Measurements from ENCODE around the gene ZACN.

ZACN gene

DNA sequence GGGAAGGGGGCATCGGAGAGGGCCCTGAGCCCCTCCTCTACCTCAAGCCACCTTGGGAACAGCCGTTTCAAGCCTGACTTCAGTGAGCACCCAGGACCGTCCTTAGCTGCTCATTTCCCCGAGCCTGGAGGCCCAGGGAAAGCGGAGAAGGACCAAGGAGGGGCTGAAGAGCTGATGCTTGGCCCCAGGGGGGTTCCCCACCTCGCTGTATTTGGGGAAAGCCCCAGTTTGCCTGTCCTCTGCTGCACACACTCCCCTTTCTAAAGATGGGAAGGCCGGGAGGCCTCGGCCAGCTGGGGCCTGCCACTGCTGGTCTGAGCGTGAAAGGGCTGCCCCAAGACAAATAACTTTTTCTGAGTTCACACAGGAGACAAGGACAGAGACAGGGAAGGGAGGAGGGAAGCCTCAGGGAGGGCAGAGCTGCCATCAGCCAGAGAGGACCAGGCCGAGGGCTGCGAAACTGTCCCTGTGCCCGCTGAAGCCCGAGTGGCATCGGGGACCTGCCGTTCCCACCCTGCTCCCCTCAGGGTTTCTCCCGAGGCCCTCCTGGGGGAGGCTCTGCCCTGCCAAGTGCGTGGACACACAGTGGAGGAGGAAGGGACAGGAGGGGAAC lies 11.6 kb downstream of the ZACN start:
- TF ChIP-seq, protein P1, sequence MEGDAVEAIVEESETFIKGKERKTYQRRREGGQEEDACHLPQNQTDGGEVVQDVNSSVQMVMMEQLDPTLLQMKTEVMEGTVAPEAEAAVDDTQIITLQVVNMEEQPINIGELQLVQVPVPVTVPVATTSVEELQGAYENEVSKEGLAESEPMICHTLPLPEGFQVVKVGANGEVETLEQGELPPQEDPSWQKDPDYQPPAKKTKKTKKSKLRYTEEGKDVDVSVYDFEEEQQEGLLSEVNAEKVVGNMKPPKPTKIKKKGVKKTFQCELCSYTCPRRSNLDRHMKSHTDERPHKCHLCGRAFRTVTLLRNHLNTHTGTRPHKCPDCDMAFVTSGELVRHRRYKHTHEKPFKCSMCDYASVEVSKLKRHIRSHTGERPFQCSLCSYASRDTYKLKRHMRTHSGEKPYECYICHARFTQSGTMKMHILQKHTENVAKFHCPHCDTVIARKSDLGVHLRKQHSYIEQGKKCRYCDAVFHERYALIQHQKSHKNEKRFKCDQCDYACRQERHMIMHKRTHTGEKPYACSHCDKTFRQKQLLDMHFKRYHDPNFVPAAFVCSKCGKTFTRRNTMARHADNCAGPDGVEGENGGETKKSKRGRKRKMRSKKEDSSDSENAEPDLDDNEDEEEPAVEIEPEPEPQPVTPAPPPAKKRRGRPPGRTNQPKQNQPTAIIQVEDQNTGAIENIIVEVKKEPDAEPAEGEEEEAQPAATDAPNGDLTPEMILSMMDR (conservative IDR thresholded peaks at IDR 0.05; ENCODE audit: low read length) = no peak
- DNase-seq (ENCODE audit: low read depth) = no peak
- H3K4me3 ChIP-seq (ENCODE audit: low read length) = no peak overlapping the region

DNA sequence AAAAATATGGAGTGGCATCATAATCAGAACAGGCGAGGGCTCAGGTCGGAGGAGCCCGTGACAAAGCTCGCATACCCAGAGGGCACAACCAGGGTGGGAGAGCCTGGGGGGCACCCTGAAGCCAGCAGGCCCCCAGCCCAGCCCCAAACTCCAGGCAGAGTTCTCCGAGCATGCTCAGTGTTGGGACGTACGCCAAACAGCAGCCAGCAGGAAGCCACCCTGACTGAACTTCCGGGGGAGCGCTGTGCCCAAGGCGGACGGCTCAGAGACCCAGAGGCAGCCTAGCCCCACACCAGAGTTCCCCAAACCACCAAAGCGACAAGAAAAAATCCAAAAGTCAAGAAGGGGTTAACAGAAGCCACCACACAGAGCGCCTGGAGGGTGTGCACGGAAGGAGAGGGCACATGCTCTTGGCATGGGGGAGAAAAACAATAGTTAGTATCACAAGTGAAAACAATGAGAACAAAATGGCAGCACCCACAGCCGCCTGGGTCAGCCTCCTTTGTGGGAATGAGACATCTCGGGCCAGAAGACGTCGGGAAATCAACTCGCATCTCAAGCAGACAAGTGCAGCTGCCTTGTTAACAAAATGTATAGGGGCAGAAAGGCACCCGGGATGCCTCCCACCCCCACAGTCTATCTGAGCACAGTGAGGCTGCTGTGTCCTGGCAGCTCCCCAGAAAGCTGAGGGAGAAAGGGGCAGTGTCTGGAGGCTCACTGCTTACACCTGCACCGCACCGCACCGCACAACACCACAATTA lies 12.7 kb downstream of the ZACN start:
- TF ChIP-seq, protein P1 (conservative IDR thresholded peaks at IDR 0.05; ENCODE audit: low read length) = no peak
- no peak overlapping the region for H3K4me3 ChIP-seq (ENCODE audit: low read length)
- no peak for DNase-seq (ENCODE audit: low read depth)

DNA sequence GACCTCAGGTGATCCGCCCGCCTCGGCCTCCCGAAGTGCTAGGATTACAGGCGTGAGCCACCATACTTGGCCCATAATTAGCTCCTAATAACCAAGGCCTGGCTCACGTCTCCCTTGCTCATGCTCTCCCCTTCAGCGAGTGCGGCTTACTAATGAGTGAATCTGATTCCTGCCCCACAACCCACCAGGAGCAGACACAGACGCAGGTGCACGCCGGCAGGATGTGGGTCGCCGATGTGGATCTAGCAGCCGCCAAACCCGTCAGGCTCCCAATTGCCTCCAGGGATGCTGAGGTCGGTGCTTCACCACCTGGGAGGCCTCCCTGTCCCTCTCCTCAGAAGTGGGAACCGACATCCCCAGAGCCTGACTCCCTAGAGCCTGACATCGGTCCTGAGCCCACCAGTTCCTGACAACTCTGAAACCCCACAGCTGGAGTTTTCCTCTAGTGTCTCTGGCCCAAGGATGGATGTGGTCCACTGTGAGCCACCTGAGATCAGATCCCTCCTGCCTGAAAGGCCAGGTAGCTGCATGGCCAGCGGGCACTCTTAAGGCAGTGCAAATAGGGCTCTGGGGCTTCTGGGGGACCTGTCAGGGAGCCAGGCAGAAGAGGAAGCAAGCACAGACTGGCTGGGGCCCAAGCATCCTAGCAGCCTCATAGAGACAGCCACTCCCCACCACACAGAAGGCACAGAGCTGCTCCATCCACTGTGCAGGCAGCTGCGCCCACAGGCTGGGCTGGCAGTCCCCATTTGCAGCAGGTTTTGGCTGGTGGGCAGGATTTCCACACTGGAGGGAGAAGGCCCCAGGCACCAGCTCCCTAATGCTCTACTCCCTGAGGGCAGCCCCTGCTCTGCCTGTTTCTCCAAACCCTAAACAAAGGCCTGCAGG lies 13.8 kb downstream of the ZACN start:
- H3K4me3 ChIP-seq (ENCODE audit: low read length) = no peak overlapping the region
- no peak for DNase-seq (ENCODE audit: low read depth)
- TF ChIP-seq, protein P1 (conservative IDR thresholded peaks at IDR 0.05; ENCODE audit: low read length) = no peak

DNA sequence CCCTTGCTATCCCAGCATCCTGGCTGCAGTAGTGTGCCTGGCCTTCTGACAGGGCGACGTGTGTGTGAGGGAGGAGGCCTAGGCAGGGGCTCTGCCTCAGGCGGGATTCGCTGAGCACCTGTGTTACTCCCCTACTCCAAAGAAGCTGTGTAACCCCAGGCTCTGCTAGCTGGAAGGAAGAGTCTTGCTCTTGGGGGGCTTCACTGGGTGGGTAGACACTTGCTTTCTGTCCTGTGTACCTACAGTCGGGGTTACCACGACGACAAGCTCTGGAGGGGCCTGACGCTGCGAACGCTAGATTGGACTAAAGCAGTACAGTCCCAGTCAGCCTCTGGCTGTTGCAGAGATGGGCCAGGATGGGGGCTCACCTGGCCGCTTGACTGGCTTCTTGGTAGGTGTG lies 15.1 kb downstream of the ZACN start:
- H3K4me3 ChIP-seq (ENCODE audit: low read length) = no peak overlapping the region
- no peak for DNase-seq (ENCODE audit: low read depth)
- TF ChIP-seq, protein P1 (conservative IDR thresholded peaks at IDR 0.05; ENCODE audit: low read length) = no peak

DNA sequence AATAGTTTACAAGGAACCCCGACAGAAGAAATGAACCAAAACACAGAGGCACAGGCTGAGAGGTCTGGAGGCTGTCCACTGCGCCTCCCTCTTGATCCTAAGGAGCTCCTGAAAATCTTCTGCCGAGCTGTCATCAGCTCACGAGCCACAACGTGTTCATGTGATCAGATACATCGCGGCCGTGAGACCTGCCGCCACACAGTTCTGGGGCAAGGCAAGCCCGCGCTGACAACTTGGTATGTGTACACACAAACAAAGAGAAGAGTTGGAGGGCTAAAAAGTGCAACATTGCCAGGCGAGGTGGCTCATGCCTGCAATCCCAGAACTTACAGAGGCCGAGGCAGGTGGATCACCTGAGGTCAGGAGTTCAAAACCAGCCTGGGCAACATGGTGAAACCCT lies 17.0 kb downstream of the ZACN start:
- DNase-seq (ENCODE audit: low read depth) = no peak
- TF ChIP-seq, protein P1 (conservative IDR thresholded peaks at IDR 0.05; ENCODE audit: low read length) = no peak
- H3K4me3 ChIP-seq (ENCODE audit: low read length) = no peak overlapping the region

DNA sequence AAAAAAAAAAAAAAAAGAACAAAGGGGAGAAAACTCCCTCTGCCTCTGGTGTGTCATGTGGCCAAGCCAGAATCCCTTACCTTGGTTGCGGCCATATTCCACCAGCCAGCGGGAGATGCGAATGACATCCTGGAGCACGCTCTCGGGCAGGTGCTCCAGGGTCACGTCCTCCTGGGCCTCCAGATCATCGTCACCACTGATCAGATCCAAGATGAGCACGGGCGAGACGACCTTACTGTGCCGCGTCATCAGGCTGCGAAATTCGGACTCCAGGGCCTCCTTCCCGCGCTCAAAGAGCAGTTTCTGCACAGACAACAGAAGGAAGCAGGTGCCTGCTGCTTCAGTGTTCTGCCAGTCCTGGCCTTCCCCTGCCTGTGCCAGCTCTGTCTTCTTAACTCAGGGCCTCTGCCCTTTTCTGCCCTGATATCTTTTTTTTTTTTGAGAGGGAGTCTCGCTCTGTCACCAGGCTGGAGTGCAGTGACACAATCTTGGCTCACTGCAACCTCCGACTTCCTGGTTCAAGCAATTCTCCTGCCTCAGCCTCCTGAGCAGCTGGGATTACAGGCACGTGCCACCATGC lies 18.8 kb downstream of the ZACN start:
- TF ChIP-seq, protein P1 (conservative IDR thresholded peaks at IDR 0.05; ENCODE audit: low read length) = no peak
- no peak overlapping the region for H3K4me3 ChIP-seq (ENCODE audit: low read length)
- DNase-seq (ENCODE audit: low read depth) = no peak

All from AG10803 (cell line).